OCI-LY3 (cell line): ENCODE data around the gene VMA21.

ENCODE experiments used
- EZH2phosphoT487 ChIP-seq: fragments of 200-600 bp; shearing (Covaris generic); IDR thresholded peaks from 2 replicates; pipeline ENCODE4 v1.6.1; 2018; ENCODE audit warnings: antibody characterized with exemption, mixed run types, low read depth
- TF ChIP-seq, protein P1 (sequence below): fragments of 200-600, 300-600 bp; sonication (generic); IDR thresholded peaks from 2 replicates; pipeline ENCODE4 v1.5.1; 2014; ENCODE audit warnings: antibody characterized with exemption, low read length, low read depth

DNA sequence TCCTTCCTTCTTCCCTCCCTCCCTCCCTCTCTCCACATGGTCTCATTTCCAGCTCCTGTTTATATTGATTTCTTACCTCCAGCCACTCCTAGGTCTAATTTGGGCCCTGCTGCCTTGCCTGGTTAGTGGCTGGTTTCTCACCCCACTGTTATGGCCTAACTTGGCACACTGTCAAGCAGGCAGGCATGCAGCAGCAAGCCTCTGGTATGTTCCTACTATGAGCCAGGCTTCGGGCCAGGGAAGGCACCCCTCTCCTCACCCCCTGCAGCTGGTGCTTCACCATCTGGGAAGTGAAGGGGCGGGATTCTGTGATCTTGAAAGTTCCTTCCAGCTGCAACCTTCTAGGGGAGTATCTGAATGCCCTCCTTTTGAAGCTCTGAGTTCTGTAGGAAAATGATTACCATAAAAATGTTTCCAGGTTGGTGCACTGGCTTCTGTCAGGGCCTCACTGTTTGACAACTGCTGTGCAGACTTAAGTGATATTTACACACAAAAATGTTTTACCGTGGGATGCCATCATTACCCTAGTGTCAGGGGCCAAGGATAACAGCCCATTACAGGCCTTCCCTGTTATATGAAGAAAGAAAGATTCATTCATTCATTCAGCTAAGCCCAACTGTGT, 10.1 kb upstream of the VMA21 start:
- no peak for TF ChIP-seq EZH2phosphoT487
- TF ChIP-seq, protein P1, sequence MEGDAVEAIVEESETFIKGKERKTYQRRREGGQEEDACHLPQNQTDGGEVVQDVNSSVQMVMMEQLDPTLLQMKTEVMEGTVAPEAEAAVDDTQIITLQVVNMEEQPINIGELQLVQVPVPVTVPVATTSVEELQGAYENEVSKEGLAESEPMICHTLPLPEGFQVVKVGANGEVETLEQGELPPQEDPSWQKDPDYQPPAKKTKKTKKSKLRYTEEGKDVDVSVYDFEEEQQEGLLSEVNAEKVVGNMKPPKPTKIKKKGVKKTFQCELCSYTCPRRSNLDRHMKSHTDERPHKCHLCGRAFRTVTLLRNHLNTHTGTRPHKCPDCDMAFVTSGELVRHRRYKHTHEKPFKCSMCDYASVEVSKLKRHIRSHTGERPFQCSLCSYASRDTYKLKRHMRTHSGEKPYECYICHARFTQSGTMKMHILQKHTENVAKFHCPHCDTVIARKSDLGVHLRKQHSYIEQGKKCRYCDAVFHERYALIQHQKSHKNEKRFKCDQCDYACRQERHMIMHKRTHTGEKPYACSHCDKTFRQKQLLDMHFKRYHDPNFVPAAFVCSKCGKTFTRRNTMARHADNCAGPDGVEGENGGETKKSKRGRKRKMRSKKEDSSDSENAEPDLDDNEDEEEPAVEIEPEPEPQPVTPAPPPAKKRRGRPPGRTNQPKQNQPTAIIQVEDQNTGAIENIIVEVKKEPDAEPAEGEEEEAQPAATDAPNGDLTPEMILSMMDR: no peak
